ENCODE measurements around the gene CIROP. TPM values are rescaled to one million over a fixed set of nuclear protein-coding genes. Genes with fewer than 3 reads are reported as not detected.
A peak's percentile ranks its signal among the peaks of the same experiment; 100 is the strongest.

Gene CIROP
- total and polyA plus RNA-seq, 2 donors (not counting 1 experiment from before 2014, with no cell fraction given), result 0.09 to 0.17 TPM

DNA sequence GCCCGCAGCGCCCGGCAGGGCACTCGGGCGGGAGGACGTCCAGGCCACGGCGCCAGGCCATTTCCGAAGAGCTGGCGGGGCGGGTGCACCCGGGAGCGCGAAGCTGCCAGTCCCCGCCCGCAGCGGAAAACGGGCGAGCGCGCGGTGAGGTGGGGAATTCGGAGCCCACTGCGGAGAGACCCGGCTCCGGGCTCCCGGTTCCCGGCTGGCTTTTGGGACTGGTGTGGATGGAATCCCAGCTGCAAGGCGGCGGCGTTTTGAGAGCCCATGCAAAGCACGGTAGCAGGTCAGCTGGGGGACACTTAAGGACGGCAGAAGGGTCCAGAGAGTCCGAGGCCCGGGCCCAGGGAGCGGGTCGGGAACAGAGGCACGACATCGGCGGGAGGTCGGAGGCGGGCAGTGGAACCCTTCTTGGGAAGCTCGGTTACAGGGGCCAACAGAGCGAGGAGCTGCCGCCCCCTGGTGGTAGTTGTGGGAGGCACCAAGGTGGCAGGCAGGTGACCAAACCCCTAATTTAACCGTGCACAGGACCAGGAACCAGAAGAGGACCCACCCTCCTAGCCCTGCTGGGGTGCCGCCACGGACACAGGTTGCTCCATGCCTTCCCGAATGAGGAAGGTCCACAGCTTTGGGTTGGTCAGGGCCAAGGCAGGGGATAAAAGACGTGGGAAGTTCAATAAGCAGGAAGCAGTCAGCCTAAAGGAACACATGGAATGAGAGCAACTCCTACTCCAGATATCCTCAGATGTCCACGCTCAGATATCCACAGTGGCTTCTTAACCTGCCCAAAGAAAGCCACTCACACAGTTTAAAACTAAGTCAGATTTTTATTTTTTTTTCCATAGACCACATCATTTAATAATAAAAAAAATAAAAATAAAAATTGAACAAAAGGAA lies 46.8 kb downstream of the CIROP start:
- DNase-seq (ENCODE audit: low read depth in 2 of 2), result peak; percentile 73 to 81
- H3K9ac ChIP-seq (ENCODE audit: insufficient read depth, low read length), result peak overlapping the region; percentile 46
- no peaks in the 10 kb centered on the region for H4K20me1 ChIP-seq (ENCODE audit: control insufficient read depth, extremely low read depth, insufficient read depth, low read length)
- peaks cover 25% of the 10 kb centered on the region for H3K36me3 ChIP-seq (ENCODE audit: control insufficient read depth, insufficient read depth, low read length)
- peak overlapping the region; percentile 87 for H3K4me2 ChIP-seq (ENCODE audit: extremely low read depth, insufficient read depth, low read length)
- H3K4me1 ChIP-seq (ENCODE audit: control insufficient read depth, extremely low read depth, insufficient read depth, low read length), result peaks cover 24% of the 10 kb centered on the region
- no peaks in the 10 kb centered on the region for H3K9me3 ChIP-seq (ENCODE audit: control insufficient read depth, insufficient read depth, low read depth, low read length)
- TF ChIP-seq CTCF (conservative IDR thresholded peaks at IDR 0.05 in 1 of 2, IDR thresholded peaks at IDR 0.05 in 1 of 2; ENCODE audit: low read depth in 1 of 2, low read length in 2 of 2), result peak; percentile 90 to 92
- no peak for TF ChIP-seq EZH2 (IDR thresholded peaks at IDR 0.05; ENCODE audit: low read length, missing control alignments)
- no peaks in the 10 kb centered on the region for H3K27me3 ChIP-seq (ENCODE audit: control insufficient read depth, insufficient read depth, low read length)
- H2AFZ ChIP-seq (ENCODE audit: low read length), result no peak overlapping the region
- peak overlapping the region; percentile 45 for H3K27ac ChIP-seq (ENCODE audit: insufficient read depth, low read length)
- peak overlapping the region; percentile 38 to 63 (median 52) for H3K4me3 ChIP-seq (replicated peaks in 1 of 4; ENCODE audit: control extremely low read depth in 1 of 4, insufficient read depth in 1 of 4, low read depth in 3 of 4, low read length in 4 of 4)
- H3K79me2 ChIP-seq (ENCODE audit: control insufficient read depth, insufficient read depth, low read length), result peaks cover 6% of the 10 kb centered on the region

GRCh38 chr14:23056956-23057756 lies 47.6 kb downstream of the CIROP start, which contains the start of gene CDH24:
TSS of gene CDH24 (minus strand) at chr14:23057520. CDS start at chr14:23055733, 1,787 bp downstream.
- peak; percentile 58 to 64 for DNase-seq (ENCODE audit: low read depth in 2 of 2)
- Histone ChIP-seq H3K36me3 (ENCODE audit: control insufficient read depth, insufficient read depth, low read length) (peaks cover 22% of the 10 kb centered on the region), H3K4me3 (replicated peaks in 1 of 4; ENCODE audit: control extremely low read depth in 1 of 4, insufficient read depth in 1 of 4, low read depth in 3 of 4, low read length in 4 of 4) (peak within 1 kb of the TSS; percentile 53 to 63 (median 56)), H2AFZ (ENCODE audit: low read length) (no peak within 1 kb of the TSS), H3K4me1 (ENCODE audit: control insufficient read depth, extremely low read depth, insufficient read depth, low read length) (peaks cover 16% of the 10 kb centered on the region), H3K27ac (ENCODE audit: insufficient read depth, low read length) (peak within 1 kb of the TSS; percentile 45), H3K4me2 (ENCODE audit: extremely low read depth, insufficient read depth, low read length) (peak within 1 kb of the TSS; percentile 87), H3K27me3 (ENCODE audit: control insufficient read depth, insufficient read depth, low read length) (no peaks in the 10 kb centered on the region), H4K20me1 (ENCODE audit: control insufficient read depth, extremely low read depth, insufficient read depth, low read length) (no peaks in the 10 kb centered on the region), H3K9me3 (ENCODE audit: control insufficient read depth, insufficient read depth, low read depth, low read length) (no peaks in the 10 kb centered on the region), H3K79me2 (ENCODE audit: control insufficient read depth, insufficient read depth, low read length) (peaks cover 6% of the 10 kb centered on the region), H3K9ac (ENCODE audit: insufficient read depth, low read length) (peak within 1 kb of the TSS; percentile 65)
- TF ChIP-seq CTCF (conservative IDR thresholded peaks at IDR 0.05 in 1 of 2, IDR thresholded peaks at IDR 0.05 in 1 of 2; ENCODE audit: low read depth in 1 of 2, low read length in 2 of 2), result no peak
- no peak for TF ChIP-seq EZH2 (IDR thresholded peaks at IDR 0.05; ENCODE audit: low read length, missing control alignments)

All from fibroblast of lung (primary cell).